HG02763 (cell line): ENCODE measurements around the gene GABRR3.

Source experiments
- ATAC-seq: cut with Tn5 transposase; IDR thresholded peaks from one replicate; pipeline ENCODE4 v1.9.1; 2021; ENCODE audit warnings: mild to moderate bottlenecking, moderate library complexity; ENCODE audit not compliant: unreplicated experiment

Gene GABRR3

DNA sequence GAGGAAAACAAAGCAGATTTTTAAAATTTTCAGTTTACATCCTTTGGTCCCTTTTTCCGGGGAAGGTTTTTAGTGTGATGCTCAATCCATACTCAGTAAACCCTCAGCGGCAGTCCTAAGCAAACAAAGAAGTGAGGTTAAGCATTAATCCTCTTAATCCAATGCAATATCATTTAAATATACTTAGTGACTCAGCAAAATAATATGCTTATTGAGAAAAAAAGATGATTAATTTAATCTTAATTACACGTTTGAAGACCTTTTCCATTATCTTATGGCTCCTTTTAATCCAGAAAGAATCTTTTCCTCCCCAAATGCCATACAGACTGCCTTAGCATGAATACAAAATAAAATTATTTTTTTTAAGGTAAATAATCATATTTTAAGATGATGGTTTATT lies at the start of gene GABRR3:
Gene GABRR3, minus strand, starts transcription at position 108 of the 400 bp plus-strand sequence. CDS start 328 bp downstream, outside the sequence.
- no peak for ATAC-seq

DNA sequence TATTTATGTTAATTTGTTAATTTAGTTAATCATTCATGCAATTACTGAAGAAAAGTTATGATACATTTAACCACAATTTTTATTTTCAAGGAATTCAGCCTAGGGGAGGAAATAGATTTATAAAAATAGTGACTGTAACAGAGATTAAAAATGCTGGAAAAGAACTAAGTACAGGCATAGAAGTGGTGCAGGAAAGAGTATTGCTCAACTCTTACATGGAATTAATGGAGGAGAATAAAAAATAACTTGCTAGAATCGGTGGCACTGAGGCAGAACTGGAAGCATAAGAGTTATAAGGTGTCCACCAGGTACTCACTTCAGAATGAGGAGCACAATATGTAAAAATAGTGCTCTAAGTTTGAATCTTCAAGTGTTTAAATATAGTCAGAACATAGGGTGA lies 38.4 kb upstream of the GABRR3 start:
- ATAC-seq: no peak

DNA sequence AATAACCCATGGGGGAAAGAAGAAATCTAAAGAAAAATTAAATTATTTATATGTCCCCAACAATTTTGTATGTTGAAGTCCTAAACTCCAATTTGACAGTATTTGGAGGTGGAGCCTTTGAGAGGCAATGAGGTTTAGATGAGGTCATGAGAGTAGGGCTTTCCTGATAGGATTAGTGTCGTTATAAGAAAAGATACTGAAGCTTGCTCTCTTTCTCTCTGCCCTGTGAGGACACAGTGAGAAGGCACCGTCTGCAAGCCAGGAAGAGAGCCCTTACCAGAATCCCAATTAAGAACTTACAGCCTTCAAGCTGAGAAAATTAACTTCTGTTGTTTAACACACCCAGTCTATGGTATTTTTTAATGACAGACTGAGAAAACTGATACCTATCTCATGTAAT lies 35.7 kb upstream of the GABRR3 start:
- ATAC-seq: no peak

DNA sequence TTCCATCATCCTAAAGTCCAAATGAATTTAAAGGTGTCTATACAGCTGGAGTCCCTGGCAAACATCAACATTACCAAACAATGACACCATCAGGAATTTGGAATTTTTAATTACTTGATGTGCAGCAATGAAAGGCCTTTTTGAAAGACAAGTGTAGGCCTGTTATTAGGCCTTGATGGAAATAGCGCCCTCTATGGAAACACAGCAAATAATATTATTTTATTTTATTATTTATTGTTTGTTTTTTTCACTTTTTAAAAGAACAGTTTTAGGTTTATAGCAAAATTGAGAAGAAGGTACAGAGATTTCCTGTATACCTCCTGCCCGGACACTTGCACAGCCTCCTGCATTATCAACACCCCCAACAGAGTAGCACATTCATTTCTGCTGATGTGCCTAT lies 33.7 kb upstream of the GABRR3 start:
- no peak for ATAC-seq

GRCh38 chr3:98058244-98058960 lies 23.3 kb upstream of the GABRR3 start:
- no peak for ATAC-seq

DNA sequence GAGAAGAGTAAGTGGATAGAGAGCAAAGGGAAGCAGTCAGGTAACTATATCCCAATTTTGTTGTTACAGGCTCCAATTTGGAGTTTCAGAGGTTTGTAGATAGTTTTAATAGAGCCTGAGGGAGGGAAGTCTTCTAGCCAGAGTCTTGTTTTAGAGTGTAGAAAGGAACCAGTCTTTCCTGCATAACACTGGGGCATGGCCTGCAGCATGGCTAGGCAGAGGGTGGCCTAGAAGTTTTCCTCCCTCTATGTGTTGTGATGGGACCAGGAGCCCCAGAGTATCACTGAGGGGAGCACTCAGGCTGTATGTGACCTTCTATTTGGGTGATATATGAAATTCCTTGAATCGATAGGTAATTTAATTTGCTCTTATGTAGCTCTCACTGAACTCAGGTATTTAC lies 22.5 kb upstream of the GABRR3 start:
- ATAC-seq: no peak

GRCh38 chr3:98056035-98056434 lies 20.9 kb upstream of the GABRR3 start:
- ATAC-seq: no peak

GRCh38 chr3:98049271-98049670 lies 14.2 kb upstream of the GABRR3 start:
- ATAC-seq: no peak

DNA sequence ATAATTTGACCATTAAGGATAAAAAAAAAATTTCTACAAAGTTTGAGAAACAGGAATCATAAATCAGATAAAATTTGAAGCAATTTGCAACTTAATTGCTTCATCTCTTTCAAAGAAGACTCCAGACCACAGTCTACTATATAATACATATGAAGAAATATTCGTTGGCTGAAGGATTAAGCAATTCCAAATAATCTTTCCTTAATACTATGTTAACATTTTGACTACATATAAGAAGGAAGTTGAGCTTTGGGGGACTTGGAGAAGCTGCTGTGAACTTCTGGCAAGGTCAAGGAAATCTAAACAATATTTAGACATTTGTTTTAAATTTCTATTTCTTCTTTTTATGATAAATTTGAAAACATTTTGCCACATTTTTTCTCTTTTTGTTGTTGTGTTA lies 13.5 kb upstream of the GABRR3 start:
- ATAC-seq: no peak

DNA sequence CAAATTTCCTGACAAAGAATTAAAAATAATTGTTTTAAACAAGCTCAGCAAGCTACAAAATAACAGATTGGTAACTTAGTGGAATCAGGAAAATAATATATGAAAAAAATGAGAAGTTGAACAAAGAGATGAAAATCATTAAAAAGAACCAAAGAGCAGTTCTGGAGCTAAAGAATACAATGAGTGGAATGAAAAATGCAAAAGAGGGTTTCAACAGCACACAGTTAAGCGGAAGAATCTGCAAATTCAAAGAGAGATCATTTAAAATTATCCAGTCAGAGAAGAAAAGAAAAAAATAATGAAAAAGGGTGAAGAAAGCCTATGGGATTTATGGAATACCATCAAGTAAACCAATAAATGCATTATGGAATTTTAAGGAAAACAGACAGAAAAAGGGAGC lies 6.2 kb upstream of the GABRR3 start:
- no peak for ATAC-seq

DNA sequence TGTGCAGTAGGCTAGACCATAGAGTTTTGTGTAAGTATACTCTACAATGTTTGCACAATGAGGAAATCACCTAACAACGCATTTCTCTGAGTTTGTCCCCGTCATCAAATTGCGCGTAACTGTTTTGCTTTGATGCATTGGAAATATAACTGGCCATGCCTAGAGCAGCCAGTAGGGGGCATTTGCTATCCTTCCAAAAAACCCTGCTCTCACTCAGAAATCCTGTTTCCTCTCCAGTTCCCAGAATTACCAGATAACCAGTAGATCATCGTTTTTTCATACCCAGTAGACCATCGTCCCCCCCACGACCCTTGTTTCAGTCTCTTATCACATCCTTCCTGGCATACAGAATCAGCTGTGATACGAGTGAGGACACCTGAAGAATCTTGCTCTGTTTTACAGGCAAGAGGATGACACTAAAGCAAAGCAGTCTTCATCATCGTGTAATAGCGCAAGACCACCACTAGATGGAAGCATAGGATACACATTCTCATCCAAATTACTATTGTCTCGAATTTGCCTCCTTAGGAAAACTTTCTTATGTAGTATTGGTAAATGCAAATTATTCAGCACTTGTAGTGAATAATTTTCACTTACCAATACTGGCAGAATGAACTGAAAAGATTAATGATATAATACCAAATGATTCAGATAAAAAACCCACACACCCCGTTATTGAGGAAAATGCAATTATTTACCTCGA lies 4.4 kb upstream of the GABRR3 start:
- ATAC-seq: peak; percentile 99

DNA sequence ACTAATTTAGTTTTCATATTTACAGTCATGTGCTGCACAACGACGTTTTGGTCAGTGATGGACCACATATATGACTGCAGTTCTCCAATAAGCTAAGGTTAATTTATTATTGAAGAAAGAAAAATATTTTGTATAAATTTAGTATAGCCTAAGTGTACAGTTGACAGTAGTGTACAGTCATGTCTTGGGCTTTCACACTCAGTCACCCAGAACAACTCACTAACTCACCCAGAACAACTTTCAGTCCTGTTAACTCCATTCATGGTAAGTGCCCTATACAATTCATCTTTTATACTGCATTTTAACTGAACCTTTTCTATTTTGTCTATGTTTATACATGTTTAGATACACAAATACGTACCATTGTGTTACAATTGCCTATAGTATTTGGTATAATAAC lies 3.8 kb upstream of the GABRR3 start:
- no peak for ATAC-seq

GRCh38 chr3:98038286-98038685 lies 3.2 kb upstream of the GABRR3 start:
- no peak for ATAC-seq

- no peak for ATAC-seq
Observed at GRCh38 chr3:98034486-98034885, 629 bp downstream of the GABRR3 start.

GRCh38 chr3:98034036-98034435 lies 1.1 kb downstream of the GABRR3 start:
- ATAC-seq: no peak

DNA sequence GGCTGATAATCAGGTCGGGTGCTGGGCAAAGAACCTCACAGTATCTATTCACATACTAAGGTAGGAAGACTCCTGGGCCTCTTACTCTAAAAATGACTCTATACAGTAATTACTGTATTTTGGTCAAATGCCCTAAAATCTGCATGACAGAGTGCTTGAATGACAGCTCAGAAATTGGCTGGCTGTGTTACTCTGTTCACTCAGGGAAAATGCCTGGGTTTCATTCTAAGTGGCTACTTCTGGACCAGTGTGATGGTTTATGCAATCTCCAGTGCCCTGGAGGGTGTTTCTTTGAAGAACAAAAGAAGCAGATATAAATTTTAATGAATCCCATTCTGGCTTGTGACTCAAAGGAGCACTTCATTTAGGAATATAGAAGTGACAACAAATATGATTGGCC lies 2.2 kb downstream of the GABRR3 start:
- no peak for ATAC-seq

DNA sequence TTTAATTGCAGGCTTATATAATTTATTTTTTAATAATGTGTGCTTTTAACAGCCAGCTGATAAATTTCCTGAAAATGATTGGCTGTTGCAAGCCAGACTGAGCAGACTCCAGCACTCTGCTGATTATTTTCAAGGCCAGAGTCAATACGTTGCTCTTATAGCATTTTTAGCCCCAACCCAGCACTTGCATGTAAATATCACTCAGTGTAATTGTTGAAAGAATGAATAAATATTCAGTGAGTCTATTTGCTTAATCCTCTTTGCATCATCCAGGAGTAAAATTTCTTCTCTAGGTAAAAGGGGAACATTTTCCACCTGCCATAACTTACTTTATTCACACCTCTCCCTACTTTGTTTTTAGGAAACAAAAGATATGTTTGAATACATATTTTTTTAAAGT lies 2.9 kb downstream of the GABRR3 start:
- no peak for ATAC-seq

DNA sequence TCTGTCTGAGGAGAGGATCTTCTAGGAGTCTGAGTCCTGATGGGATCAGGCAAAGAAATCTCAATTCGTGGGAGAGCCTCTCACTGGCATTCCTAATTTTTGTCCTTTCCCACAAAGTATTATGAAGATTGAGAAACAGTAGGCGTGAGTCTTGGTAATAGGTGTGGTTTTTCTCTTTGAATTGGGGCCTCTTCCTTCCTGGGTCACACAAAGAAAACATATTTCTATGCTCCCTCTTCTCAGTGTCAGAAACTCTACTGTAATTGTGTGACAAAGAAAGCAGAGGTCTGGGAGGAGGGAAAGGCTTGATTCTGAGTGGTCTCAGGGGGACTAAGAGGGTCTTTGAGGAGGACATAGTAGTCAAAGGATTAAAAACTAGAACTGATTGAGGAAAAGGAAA lies 6.0 kb downstream of the GABRR3 start:
- ATAC-seq: no peak

- peak; percentile 23 for ATAC-seq
Observed at GRCh38 chr3:98027085-98027446, 8.0 kb downstream of the GABRR3 start.

GRCh38 chr3:98026425-98027084 lies 8.6 kb downstream of the GABRR3 start:
- peak; percentile 67 for ATAC-seq

DNA sequence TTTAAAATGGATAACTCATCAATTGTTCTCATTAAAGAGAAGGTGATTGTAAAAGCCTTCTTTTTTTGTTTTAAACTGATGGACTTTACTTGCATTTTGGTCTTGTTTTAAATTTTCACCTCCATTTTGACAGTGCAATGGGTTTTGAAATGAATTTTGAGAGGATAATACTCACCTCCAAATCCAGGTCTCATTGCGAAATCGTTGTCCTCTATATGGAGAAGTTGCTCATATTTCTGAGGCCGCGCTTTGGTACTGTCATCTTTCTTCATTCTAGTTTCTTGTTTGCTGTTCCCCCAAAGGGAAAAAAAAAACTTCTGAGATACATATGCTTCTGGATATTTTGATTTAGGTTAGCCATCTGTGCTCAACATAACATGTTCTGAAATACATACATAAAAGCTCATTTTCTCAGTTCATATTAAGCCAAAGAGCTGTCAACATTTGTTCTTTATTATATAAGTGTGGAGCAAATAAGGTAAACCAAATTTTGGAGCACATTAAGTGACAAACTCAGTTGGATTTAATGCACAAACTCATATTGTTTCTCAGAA lies 9.6 kb downstream of the GABRR3 start:
- no peak for ATAC-seq
